GM21390 (cell line): ENCODE results near the gene GABRB1.

Experiments
- ATAC-seq: cut with Tn5 transposase; IDR thresholded peaks from one replicate; pipeline ENCODE4 v1.9.1; 2021; ENCODE audit not compliant: unreplicated experiment

Gene GABRB1

DNA sequence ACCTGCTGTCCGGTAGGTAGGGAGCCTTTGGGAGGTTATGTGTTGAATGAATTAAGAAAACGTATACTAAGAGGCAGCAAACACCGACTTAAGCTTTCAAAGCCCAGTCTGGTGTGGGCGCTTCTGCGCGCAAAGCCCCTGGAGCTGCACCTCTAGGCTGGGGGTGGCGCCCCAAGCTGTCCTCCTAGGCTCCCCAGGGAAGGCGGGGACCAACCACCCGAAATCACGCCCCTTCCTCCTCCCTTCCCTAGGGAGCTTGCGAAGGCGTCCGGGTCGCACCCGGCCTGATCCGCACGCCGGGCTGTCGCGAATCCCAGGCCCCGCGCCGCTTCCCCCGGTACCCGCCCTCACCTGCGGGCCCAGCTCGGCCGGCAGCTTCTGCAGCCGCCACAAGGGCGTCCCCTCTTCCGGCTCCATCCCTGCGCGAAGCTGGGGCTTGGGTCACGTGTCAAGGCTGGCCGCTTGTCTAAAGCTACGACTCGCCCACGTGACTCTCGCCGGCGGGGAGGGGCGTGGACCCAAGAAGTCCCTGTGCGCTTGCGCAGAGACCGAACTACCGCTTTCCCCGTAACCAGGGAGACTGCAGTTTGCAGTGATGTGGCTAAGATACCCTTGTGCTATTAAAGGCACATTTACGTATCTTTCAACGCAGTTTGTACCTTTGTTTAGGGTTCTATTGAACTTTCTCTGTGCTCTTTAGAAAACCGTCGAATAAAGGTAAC lies 432.0 kb downstream of the GABRB1 start, which contains the start of gene COMMD8:
Gene COMMD8 (minus strand): TSS at position 468 of the 722 bp plus-strand sequence. CDS start 51 bp downstream, at position 417.
- peak; percentile 88 for ATAC-seq

DNA sequence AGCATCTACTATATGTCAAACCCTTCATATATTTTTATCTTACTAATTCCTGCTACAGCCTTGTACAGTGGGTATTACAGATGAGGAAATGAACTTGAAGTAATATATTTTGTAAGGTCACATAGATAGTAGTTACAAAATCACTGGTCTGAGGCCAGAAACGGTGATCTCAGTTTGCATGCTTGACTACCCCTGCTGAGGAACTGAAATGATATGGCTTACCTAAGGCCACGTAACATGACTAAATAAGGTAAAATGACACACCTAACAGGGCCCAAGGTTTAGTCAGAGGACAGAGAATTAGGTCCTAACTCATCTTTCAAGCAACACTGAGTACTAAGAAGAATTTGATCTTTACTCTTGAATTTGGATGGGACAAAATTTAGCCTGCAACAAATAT lies 433.6 kb downstream of the GABRB1 start:
- peak; percentile 31 for ATAC-seq

DNA sequence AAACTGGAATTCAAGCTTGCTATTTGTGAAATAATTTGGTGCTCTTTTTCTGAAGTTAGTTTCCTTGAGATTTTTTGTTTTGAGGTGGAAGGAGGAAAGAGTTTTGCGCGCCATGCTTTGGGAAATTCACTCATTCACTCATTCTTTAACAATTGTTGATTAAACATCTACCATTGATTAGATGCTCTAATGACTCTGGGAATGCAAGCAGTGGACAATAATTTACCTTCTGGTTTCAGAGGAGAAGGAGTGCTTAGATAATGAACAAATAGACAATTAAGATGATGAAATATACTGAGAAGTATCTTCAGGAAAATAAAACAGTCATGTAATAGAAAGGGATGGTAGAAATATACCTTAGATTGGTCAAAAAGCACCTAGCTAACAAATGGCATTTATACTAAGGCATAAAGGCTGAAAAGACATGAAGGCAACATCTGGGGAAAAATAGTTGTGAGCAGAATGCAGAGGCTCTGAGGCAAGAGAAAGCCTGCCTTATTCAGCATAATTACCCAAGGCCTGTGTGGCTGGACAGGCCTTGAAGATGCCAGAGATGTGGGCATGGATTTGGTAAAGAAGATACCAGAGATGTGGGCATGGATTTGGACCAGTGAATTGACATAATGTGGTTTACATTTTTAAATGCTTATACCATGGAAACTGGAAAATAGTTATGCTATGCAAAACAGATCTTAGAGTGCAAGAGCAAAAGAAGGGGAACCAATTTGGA lies 434.9 kb downstream of the GABRB1 start:
- no peak for ATAC-seq

DNA sequence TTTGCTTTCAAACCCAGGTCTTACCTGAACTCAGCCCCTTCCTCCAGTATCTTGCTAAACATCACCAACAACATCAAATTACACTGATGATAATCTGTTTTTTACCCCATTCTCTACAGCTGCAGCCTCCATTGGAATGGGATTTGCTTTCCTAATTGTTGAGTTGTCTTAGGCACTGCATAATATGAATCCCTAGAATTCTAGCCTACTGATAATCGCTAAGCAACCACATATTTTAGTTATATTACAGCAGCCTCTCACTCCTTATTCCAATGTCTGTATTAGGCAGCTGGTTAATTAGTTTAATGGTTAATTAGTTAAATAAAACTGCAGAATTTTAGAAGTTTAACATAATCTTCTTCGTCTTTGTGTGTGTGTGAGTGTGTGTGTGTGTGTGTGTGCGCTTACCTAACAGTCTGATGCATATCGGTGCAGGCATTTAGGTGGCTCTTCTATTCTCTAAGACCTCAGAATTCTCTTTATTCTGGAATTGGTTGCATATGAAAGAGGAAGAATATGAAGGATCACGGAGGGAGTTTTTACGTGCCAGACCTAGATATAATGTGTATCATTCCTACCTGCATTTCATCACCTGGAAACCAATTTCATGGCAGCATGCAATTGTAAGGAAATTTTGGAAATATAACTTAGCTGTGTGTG lies 437.5 kb downstream of the GABRB1 start:
- ATAC-seq: no peak

DNA sequence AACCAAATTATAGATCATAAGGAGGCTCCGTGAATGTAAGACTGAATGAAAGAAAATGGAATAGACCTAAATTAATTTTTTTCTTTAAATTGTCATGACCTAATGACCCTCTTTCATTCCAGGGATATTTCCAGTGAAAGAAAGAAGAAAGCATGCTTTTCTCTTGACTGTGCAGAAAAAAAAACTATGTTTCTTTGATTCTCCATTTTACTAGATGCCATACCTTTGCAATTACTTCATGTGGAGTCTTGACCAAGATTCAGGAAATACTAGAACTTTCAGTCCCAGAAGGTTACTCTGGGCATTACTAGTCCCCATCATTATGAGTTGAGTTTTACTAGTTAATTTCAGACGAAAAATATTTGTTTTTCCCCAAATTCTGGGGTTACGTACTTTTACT lies 438.6 kb downstream of the GABRB1 start:
- no peak for ATAC-seq

DNA sequence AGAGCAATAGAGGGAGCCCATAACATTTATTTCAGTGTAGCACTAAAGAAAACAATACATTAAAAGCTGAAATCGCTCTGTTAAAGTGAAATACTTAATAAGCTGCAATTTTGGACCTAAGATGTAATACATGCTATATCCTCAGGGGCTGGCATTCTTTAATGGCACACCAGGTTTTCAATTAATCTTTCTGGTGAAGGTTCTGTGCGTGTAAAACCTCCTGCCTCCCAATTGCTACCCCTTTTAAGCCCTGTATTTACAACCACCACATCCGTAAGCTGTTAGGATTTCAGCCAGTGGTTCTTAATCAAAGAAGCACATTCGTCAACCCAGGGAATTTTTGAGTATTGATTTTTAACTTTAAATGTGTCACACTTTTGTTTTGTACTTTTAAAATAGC lies 439.7 kb downstream of the GABRB1 start:
- ATAC-seq: no peak

DNA sequence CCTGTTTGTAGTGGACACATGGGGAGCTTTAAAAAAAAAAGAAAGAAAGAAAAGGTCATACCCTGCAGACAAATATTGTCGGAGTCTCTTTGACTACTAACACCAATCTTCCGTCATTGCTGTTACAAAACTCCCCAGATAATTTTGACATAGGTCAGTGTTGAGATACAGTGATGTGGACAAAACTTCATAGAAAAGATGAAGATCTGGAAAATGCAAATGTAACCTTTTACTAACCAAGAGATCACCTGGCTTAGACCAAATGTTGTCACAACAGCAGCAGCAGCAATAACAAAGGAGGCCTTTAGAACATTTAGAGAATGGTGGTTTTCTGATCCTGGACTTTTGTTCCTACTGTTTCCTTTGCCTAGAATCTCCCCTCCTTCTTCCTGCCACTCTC lies 440.2 kb downstream of the GABRB1 start:
- no peak for ATAC-seq

DNA sequence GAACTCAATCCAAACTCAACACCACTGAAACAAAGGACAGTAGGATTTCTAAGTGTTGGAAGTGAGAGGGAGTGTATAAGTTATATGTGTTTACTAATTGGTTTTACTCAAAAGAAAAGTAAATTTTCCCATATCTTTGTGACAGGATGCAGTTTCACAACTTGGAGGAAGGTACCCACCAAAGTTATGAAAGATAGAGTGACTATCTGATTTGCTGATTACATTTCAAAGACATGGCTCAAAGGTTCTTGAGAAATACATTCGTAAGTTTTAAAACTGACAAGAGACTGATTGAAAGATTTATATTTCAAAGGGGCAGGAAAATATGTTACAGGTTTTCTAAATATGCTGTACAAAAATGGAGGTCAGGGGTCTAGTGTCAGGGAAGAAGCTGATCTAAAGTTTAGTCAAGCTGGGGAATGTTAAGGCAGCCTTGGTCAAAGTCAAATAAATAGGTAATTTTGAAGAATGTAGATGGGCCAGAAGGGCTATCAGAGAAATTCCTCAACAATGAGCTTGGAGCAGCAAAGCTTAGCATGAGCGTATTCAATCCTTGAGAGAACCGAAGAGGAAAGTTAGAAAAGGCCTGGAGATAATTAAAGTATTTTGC lies 441.9 kb downstream of the GABRB1 start:
- no peak for ATAC-seq

GRCh38 chr4:47474799-47475198 lies 443.4 kb downstream of the GABRB1 start:
- no peak for ATAC-seq

GRCh38 chr4:47475411-47475810 lies 444.0 kb downstream of the GABRB1 start:
- ATAC-seq: no peak
